Activated CD4-positive, alpha-beta T cell treated with anti-CD3 and anti-CD28 coated beads for 1 hour (primary cell): ENCODE measurements around the gene CALN1.
"Not testable (repeated sequence)": the region's sequence is repeated elsewhere in the genome, so short reads cannot be mapped to it uniquely, and the experiment has no call there.

Experiments
- DNase-seq: peaks from one replicate; pipeline ENCODE4 v3.0.0-alpha.2; 2020

Gene CALN1

GRCh38 chr7:71776726-71777125 is 635.4 kb downstream of the CALN1 start:
- DNase-seq: no peak

- DNase-seq: no peak
Measured at GRCh38 chr7:71775648-71776047, 636.5 kb downstream of the CALN1 start.

GRCh38 chr7:71772779-71773178 is 639.4 kb downstream of the CALN1 start:
- DNase-seq: no peak

GRCh38 chr7:71770269-71770907 is 641.8 kb downstream of the CALN1 start:
- no peak for DNase-seq

GRCh38 chr7:71769326-71769725 is 642.8 kb downstream of the CALN1 start:
- no peak for DNase-seq

GRCh38 chr7:71768450-71768849 is 643.7 kb downstream of the CALN1 start:
- DNase-seq: no peak

GRCh38 chr7:71766016-71766415 is 646.1 kb downstream of the CALN1 start:
- no peak for DNase-seq

- no peak for DNase-seq
Measured at GRCh38 chr7:71761336-71761735, 650.8 kb downstream of the CALN1 start.

GRCh38 chr7:71754828-71755227 is 657.3 kb downstream of the CALN1 start:
- DNase-seq: no peak

GRCh38 chr7:71753956-71754664 is 658.0 kb downstream of the CALN1 start:
- DNase-seq: no peak

- no peak for DNase-seq
Measured at GRCh38 chr7:71753236-71753635, 658.9 kb downstream of the CALN1 start.

GRCh38 chr7:71752171-71752935 is 659.8 kb downstream of the CALN1 start:
- no peak for DNase-seq

GRCh38 chr7:71750290-71750689 is 661.8 kb downstream of the CALN1 start:
- no peak for DNase-seq

GRCh38 chr7:71746006-71746405 is 666.1 kb downstream of the CALN1 start:
- DNase-seq: no peak

GRCh38 chr7:71740174-71740560 is 672.0 kb downstream of the CALN1 start:
- no peak for DNase-seq

- no peak for DNase-seq
Measured at GRCh38 chr7:71739520-71740173, 672.5 kb downstream of the CALN1 start.

- DNase-seq: not testable (repeated sequence)
Measured at GRCh38 chr7:71737931-71738540, 674.1 kb downstream of the CALN1 start.

- no peak for DNase-seq
Measured at GRCh38 chr7:71735961-71736556, 676.1 kb downstream of the CALN1 start.

GRCh38 chr7:71733107-71733870 is 678.8 kb downstream of the CALN1 start:
- peak; percentile 31 for DNase-seq

- no peak for DNase-seq
Measured at GRCh38 chr7:71731740-71732139, 680.4 kb downstream of the CALN1 start.
